Inflammatory macrophage (primary cell): ENCODE data around the gene ATRX.
"Not testable (repeated sequence)": the region's sequence is repeated elsewhere in the genome, so short reads cannot be mapped to it uniquely, and the experiment has no call there.

ENCODE experiments used
- DNase-seq, 2 donors: peaks; one replicate each; pipeline ENCODE4 v3.0.0-alpha.2; 2020 to 2022

Gene ATRX

DNA sequence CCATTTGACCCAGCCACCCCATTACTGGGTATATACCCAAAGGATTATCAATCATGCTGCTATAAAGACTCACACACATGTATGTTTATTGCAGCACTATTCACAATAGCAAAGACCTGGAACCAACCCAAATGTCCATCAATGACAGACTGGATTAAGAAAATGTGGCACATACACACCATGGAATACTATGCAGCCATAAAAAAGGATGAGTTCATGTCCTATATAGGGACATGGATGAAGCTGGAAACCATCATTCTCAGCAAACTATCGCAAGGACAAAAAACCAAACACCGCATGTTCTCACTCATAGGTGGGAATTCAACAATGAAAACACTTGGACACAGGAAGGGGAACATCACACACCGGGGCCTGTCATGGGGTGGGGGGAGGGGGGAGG is 59.9 kb downstream of the ATRX start:
- not testable (repeated sequence) for DNase-seq

DNA sequence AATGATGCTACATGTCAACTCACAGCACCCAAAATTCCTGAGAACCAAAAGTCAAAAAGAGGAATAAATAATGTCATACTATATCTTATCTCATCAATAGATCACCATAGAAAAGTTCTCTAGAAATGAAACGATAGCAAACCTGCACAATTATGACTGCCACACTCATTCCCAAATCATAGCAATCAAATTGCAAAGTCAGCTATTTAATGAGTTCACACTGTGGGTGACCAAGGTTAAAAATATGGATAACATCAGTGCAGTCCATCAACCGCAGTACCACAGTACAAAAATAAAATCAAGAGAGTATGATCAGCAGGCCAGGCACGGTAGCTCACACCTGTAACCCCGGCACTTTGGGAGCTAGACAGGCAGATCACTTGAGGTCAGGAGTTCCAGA is 62.3 kb downstream of the ATRX start:
- no peak for DNase-seq

DNA sequence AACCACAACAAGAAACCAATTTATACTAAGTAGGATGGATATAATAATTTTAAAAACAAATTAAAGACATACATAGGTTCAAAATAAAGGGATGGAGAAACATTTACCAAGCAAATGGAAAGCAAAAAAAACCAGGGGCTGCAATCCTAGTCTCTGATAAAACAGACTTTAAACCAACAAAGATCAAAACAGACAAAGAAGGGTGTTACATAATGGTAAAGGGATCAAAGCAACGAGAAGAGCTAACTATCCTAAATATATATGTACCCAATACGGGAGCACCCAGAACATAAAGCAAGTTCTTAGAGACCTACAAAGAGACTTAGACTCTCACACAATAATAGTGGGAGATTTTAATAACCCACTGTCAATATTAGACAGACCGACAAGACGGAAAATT is 66.6 kb downstream of the ATRX start:
- DNase-seq = no peak

DNA sequence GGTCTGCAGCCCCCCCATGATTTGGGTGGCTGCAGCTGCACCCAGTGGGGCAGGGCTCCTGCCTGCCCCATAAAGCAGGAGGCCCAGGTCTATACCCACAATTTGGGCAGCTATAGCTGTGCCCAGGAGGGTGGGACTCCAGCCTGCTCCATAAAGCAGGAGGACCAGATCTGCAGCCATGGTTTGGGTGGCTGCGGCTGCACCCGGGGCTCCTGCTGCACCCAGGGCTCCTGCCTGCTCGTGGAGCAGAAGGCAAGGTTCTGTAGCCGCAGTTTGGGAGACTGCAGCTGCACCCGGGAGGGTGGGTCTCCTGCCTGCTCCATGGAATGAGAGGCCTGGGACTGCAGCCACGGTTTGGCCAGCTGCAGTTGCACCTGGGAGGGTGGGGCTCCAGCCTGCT is 81.1 kb downstream of the ATRX start:
- DNase-seq = no peak

GRCh38 chrX:77698242-77698641 is 87.8 kb downstream of the ATRX start:
- no peak for DNase-seq

DNA sequence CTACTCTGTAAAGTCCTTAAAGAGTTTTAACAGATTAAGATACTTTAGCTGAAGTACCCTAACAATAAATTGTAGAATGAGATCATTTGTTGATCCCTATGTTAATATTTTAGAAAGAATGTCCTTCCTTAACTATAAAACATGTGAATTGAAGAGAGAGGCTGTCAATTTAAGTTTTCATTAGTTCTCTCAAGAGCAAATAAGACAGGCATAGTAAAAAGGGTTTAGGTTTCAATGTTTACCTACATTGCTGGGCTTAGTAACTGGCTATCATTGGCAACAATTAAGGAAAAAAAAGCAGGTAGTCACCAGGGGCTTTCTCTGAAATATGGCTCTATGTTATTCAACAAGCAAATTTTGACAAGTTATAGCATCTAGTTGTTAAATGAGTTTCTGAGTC is 91.5 kb downstream of the ATRX start:
- no peak for DNase-seq

GRCh38 chrX:77693594-77693993 is 92.4 kb downstream of the ATRX start:
- DNase-seq = no peak

DNA sequence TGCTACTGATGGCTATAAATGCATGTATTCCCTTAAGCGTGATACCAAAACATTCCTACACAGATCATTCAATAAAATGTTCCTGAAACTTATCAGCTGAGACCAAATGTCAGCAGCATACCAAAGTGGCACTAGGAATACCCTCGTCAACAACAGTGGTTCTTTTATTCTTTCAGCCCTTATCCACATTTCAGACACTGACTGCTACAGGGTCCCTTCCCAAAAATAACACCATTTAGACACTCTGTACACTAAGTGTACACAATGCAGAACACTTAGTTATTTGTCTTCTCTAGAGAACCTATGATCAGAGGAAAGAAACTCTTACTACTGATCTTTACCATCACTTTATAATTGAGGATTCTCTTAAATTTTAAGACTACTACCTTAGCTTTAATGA is 94.1 kb downstream of the ATRX start:
- no peak for DNase-seq

- DNase-seq = no peak
Observed at GRCh38 chrX:77689376-77689775, 96.6 kb downstream of the ATRX start.

- not testable (repeated sequence) for DNase-seq
Observed at GRCh38 chrX:77685683-77686082, 100.3 kb downstream of the ATRX start.

DNA sequence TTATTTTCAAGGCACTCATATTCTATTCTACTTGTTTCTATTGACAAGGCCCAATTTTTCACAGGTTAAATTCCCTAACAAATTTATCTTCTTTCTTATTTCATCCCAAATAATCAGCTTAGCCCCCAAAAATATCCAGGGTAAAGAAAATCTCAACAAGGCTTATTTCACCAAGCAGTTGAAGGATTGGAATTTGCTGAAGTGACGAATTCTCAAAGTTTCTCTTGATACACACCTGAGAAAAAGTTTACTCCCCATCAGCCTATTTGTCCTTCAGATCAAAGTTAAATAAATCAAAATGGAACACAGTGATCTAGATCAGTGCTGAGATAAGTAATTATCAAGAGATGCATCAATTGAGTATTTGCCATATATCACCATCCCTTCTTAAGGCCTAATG is 106.9 kb downstream of the ATRX start:
- DNase-seq = no peak

DNA sequence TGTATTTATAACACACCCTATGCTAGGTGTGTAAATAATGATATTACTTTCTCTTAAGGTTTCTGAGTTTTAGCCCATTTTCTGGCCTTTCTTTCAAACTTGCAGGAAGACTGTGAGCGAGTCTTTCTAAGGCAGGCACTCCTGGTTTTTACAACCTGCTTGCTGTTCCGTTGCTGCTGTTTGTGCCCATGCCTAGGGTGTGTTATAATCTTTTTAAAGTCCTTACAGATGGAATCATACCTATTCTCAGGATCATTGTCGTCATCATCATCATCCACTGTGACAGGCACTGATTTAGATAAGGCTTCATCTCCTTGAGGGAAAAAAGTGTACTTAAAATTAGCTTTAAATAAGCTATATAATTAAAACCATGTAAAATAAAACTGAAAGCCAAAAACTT is 110.0 kb downstream of the ATRX start:
- no peak for DNase-seq

- peak; percentile 36 to 45 for DNase-seq
Observed at GRCh38 chrX:77668391-77669237, 117.4 kb downstream of the ATRX start.

DNA sequence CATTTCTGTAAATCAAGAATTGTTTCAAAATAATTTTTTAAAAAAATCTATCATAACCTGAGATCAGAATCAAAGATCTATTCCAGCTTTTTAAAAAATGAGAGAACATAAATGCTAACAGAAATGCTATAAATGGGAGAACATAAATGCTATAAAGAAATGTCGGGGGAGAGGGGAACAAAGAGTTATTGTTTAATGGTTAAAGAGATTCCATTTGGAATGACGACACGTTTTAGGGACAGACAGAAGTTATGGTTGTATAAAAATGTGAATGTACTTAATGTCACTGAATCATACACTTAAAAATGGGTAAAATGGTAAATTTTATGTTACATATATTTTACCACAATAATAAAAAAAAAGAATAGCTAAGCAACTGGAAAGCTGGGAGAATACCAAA is 127.1 kb downstream of the ATRX start:
- DNase-seq = no peak

- DNase-seq = no peak
Observed at GRCh38 chrX:77652095-77652494, 133.9 kb downstream of the ATRX start.

DNA sequence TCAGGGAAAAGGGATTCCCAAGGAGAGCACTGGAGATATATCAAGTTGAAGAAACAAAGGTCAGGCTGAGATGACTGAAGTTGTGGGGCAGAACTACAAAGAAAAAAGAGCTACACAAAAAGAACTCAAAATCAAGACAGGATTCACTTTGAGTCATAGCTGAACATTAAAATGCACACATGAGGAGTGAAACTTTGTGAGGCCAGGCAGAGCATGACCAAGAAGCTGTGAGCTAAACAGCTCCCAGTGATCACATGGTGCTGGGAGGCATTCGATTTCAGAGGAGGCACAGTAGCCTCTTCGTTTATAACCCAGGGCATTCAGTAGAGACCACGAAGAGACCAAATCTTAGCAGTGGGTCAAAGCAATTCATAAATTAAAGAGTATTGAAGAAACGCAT is 145.3 kb downstream of the ATRX start:
- DNase-seq = no peak

DNA sequence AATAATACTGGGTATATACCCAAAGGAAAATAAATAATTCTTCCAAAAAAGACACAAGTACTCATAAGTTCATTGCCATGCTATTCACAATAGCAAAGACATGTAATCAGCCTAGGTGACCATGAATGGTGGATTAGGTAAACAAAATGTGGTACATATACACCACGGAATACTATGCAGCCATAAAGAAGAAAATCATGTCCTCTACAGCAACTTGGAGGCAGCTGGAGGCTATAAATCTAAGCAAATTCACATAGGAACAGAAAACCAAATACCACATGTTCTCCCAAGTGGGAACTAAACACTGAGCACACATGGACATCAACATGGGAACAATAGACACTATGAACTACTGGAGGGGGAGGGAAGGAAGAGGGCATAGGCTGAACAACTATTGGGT is 146.2 kb downstream of the ATRX start:
- no peak for DNase-seq

- DNase-seq = no peak
Observed at GRCh38 chrX:77638397-77638796, 147.6 kb downstream of the ATRX start.

- no peak for DNase-seq
Observed at GRCh38 chrX:77635373-77635772, 150.6 kb downstream of the ATRX start.

DNA sequence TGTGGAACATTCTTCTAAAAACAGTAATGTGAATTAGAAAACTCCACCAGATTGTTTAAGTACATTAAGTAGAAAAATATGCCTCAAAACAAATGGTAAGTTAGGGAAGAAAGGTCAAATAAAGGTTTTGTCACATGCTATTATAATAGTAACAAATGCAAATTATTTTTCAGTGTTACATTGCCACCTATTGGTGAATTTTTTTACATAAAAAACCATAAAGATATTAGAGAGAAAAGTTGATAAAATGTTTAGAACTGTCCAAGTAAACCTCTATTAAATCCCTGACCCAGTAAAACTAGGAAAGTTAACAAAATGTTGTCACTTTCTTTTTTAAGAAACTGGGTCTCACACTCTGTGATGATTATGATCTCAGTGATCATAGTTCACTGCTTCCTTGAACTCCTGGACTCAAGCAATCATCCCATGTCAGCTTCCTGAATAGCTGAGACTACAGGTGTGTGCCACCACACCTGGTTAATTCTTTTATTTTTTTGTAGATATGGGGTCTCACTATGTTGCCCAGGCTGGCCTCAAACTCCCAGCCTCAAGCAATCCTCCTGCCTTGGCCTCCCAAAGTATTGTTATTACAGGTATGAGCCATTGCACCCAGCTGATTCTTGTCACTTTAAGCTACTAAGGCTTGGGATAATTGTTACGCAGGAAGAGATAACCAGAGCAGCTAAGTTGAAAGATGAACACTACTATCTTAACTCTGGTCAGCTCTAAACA is 157.6 kb downstream of the ATRX start:
- DNase-seq = peak in 1 of 2 donors; percentile 19

DNA sequence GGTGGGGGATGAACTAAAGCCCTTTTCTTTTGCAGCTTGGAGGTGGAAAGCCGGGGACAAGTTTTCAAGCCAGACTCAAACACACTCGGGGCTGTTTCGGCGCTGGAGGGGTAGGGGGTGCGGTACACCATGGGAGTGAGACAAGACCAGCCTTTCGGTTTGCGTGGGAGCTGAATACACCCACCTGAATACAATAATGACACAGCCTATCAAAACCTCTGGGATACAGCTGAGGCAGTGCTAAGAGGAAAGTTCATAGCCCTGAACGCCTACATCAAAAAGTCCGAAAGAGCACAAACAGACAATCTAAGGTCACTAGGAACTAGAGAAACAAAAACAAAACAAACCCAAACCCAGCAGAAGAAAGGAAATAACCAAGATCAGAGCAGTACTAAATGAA is 163.3 kb downstream of the ATRX start:
- no peak for DNase-seq

- no peak for DNase-seq
Observed at GRCh38 chrX:77622233-77622632, 163.8 kb downstream of the ATRX start.

- DNase-seq = not testable (repeated sequence)
Observed at GRCh38 chrX:77621453-77621852, 164.6 kb downstream of the ATRX start.

GRCh38 chrX:77617206-77617605 is 168.8 kb downstream of the ATRX start:
- DNase-seq = no peak
